SK-N-SH (cell line): ENCODE results near the gene STXBP1. TPM values are rescaled to one million over a fixed set of nuclear protein-coding genes. Genes with fewer than 3 reads are reported as not detected.

Experiments used
- CTCF ChIA-PET: fragments of 300-600, 350-600 bp; formaldehyde crosslinking; extraction: SDS; loops from one replicate; lab custom pipeline; 2021; lab: Yijun Ruan, JAX
- POLR2A ChIA-PET: fragments of 350-600 bp; sonication (Branson Sonifier 250); formaldehyde crosslinking; extraction: SDS; loops from one replicate; lab custom pipeline; 2020; ENCODE audit warnings: antibody characterized with exemption, inconsistent platforms; lab: Yijun Ruan, JAX
- DNase-seq: peaks from one replicate; pipeline ENCODE4 v3.0.0; 2012
- H2AFZ ChIP-seq: fragments of 200-600 bp; sonication (generic); 2 replicates; pipeline ENCODE4 v1.8.1; 2016; ENCODE audit warnings: antibody characterized with exemption, mild to moderate bottlenecking, low read depth
- H3F3A ChIP-seq: fragments of 200-600 bp; sonication (generic); replicated peaks from 2 replicates; pipeline ENCODE3; 2016; ENCODE audit warnings: antibody characterized with exemption, mild to moderate bottlenecking; ENCODE audit not compliant: insufficient read depth
- H3K27ac ChIP-seq, 2 experiments: fragments of 200-500 bp in 1 of 2; fragments of 200-600 bp in 1 of 2; sonication (Bioruptor generic) in 1 of 2; sonication (generic), shearing (Covaris generic) in 1 of 2; 2 replicates each; pipeline versions ENCODE4 v1.5.1 to v1.6.1; 2014 to 2016; ENCODE audit warnings: low read depth in 2 of 2, inconsistent platforms in 1 of 2, low read length in 1 of 2, mild to moderate bottlenecking in 1 of 2, mixed read lengths in 1 of 2
- H3K27me3 ChIP-seq: fragments of 200-600 bp; sonication (generic), shearing (Covaris generic); 2 replicates; pipeline ENCODE4 v1.6.1; 2016; ENCODE audit warnings: mixed run types; ENCODE audit not compliant: insufficient read depth
- H3K36me3 ChIP-seq, 2 experiments: fragments of 200-500 bp in 1 of 2; fragments of 200-600 bp in 1 of 2; sonication (Bioruptor generic) in 1 of 2; sonication (generic) in 1 of 2; replicated peaks in 1 of 2; 2 replicates each; pipeline versions ENCODE3 to v1.5.1; 2014 to 2016; ENCODE audit warnings: low read length in 1 of 2, mild to moderate bottlenecking in 1 of 2; ENCODE audit not compliant: insufficient read depth in 2 of 2, control insufficient read depth in 1 of 2
- H3K4me1 ChIP-seq, 2 experiments: fragments of 200-500 bp in 1 of 2; fragments of 200-600 bp in 1 of 2; sonication (Bioruptor generic) in 1 of 2; sonication (generic), shearing (Covaris generic) in 1 of 2; 2 replicates each; pipeline versions ENCODE4 v1.5.1 to v1.6.1; 2014 to 2016; ENCODE audit warnings: low read depth in 1 of 2, low read length in 1 of 2, mixed run types in 1 of 2; ENCODE audit not compliant: insufficient read depth in 2 of 2, control insufficient read depth in 1 of 2
- H3K4me2 ChIP-seq: fragments of 200-600 bp; sonication (generic), shearing (Covaris generic); 2 replicates; pipeline ENCODE4 v1.6.1; 2017; ENCODE audit warnings: mixed run types
- H3K4me3 ChIP-seq, 2 experiments: fragments of 200-500 bp in 1 of 2; fragments of 200-600 bp in 1 of 2; sonication (Bioruptor generic) in 1 of 2; sonication (generic), shearing (Covaris generic) in 1 of 2; 2 replicates each; pipeline versions ENCODE4 v1.5.1 to v1.8.1; 2014 to 2016; ENCODE audit warnings: low read depth in 2 of 2, inconsistent platforms in 1 of 2, low read length in 1 of 2, mild to moderate bottlenecking in 1 of 2, mixed read lengths in 1 of 2, moderate library complexity in 1 of 2
- H3K79me2 ChIP-seq: fragments of 200-600 bp; sonication (generic); 2 replicates; pipeline ENCODE4 v1.8.1; 2017; ENCODE audit warnings: mild to moderate bottlenecking; ENCODE audit not compliant: insufficient read depth
- H3K9ac ChIP-seq: fragments of 200-600 bp; sonication (generic); 2 replicates; pipeline ENCODE4 v1.6.1; 2017; ENCODE audit warnings: mixed run types
- H3K9me2 ChIP-seq: fragments of 200-600 bp; sonication (generic); 2 replicates; pipeline ENCODE4 v1.6.1; 2017; ENCODE audit warnings: mixed run types
- H3K9me3 ChIP-seq: fragments of 200-600 bp; sonication (generic); 2 replicates; pipeline ENCODE4 v1.6.1; 2017; ENCODE audit warnings: mixed run types, mild to moderate bottlenecking, moderate library complexity
- H4K20me1 ChIP-seq: fragments of 200-600 bp; sonication (generic); 2 replicates; pipeline ENCODE4 v1.6.1; 2017; ENCODE audit warnings: mild to moderate bottlenecking, mixed run types; ENCODE audit not compliant: insufficient read depth
- EZH2phosphoT487 ChIP-seq: fragments of 200-600 bp; sonication (generic); IDR thresholded peaks from 2 replicates; pipeline ENCODE4 v1.6.1; 2017; ENCODE audit warnings: low read depth, mixed run types, mild to moderate bottlenecking, antibody characterized with exemption, moderate library complexity, borderline replicate concordance
- FOSL2 ChIP-seq: IDR thresholded peaks from 2 replicates; pipeline ENCODE4 v1.4.0; 2012; ENCODE audit warnings: low read depth, mild to moderate bottlenecking, moderate library complexity, borderline replicate concordance
- FOXJ3 ChIP-seq: sonication (generic); formaldehyde crosslinking; IDR thresholded peaks from 2 replicates; pipeline ENCODE4 v1.5.1; 2020; ENCODE audit warnings: mild to moderate bottlenecking, missing genetic modification reagents
- FOXM1 ChIP-seq: IDR thresholded peaks from 2 replicates; pipeline ENCODE4 v1.4.0; 2012; ENCODE audit warnings: low read depth, mild to moderate bottlenecking
- GABPA ChIP-seq: IDR thresholded peaks from 2 replicates; pipeline ENCODE4 v1.4.0; 2012; ENCODE audit warnings: low read depth, mild to moderate bottlenecking
- MEF2A ChIP-seq: IDR thresholded peaks from 2 replicates; pipeline ENCODE4 v1.4.0; 2012; ENCODE audit warnings: low read depth, borderline replicate concordance
- MXI1 ChIP-seq: IDR thresholded peaks from 2 replicates; pipeline ENCODE4 v1.6.1; 2012; ENCODE audit warnings: mild to moderate bottlenecking, low read depth, low read length, improper control_type of control experiment
- NFIC ChIP-seq: IDR thresholded peaks from 2 replicates; pipeline ENCODE4 v1.4.0; 2012; ENCODE audit warnings: borderline replicate concordance
- NRF1 ChIP-seq: IDR thresholded peaks from 2 replicates; pipeline ENCODE4 v1.6.1; 2012; ENCODE audit warnings: low read depth, mild to moderate bottlenecking, low read length
- RXRA ChIP-seq: IDR thresholded peaks from 2 replicates; pipeline ENCODE4 v1.4.0; 2012; ENCODE audit warnings: low read depth, mild to moderate bottlenecking, borderline replicate concordance
- SIN3A ChIP-seq: IDR thresholded peaks from 2 replicates; pipeline ENCODE4 v1.6.1; 2012; ENCODE audit warnings: low read depth, mild to moderate bottlenecking, low read length, moderate library complexity, borderline replicate concordance
- YY1 ChIP-seq: IDR thresholded peaks from 2 replicates; pipeline ENCODE4 v1.4.0; 2012; ENCODE audit warnings: low read depth, mild to moderate bottlenecking
- WGBS: methylation state at CpG from one replicate; pipeline ENCODE4 v1.1.6; 2017; ENCODE audit warnings: low lambda C conversion rate; 5-methylcytosine and 5-hydroxymethylcytosine counted together
- polyA plus RNA-seq, 3 experiments: library from polyadenylated mRNA; depleted of rRNA; stranded (reverse); fragments of >200 nt; gene quantifications; 2 replicates each; pipeline ENCODE4 v1.2.3, GENCODE V29; 2012
- TF ChIP-seq, protein P1 (sequence below): IDR thresholded peaks from 2 replicates; pipeline ENCODE4 v1.6.1; 2012; ENCODE audit warnings: mild to moderate bottlenecking, low read depth, low read length, moderate library complexity
- TF ChIP-seq, protein P2 (sequence below): fragments of 150-350 bp; IDR thresholded peaks from 2 replicates; pipeline ENCODE4 v1.6.1; 2017; ENCODE audit warnings: antibody characterized with exemption, low read length, low read depth, borderline replicate concordance
- TF ChIP-seq, protein P3 (sequence below): IDR thresholded peaks from 2 replicates; pipeline ENCODE4; 2012
- TF ChIP-seq, protein P4 (sequence below): fragments of 150-350 bp; IDR thresholded peaks from 2 replicates; pipeline ENCODE4 v1.6.1; 2016; ENCODE audit warnings: mild to moderate bottlenecking, low read depth, low read length
- TF ChIP-seq, protein P5 (sequence below): IDR thresholded peaks from 2 replicates; pipeline ENCODE4 v1.4.0; 2012; ENCODE audit warnings: low read depth, borderline replicate concordance
- TF ChIP-seq, protein P6 (sequence below): IDR thresholded peaks from 2 replicates; pipeline ENCODE4 v1.4.0; 2012; ENCODE audit warnings: low read depth

Gene STXBP1
- polyA plus RNA-seq, 1 of the 3 experiments (the other 2 are of a cell fraction): 44.3 TPM

DNA sequence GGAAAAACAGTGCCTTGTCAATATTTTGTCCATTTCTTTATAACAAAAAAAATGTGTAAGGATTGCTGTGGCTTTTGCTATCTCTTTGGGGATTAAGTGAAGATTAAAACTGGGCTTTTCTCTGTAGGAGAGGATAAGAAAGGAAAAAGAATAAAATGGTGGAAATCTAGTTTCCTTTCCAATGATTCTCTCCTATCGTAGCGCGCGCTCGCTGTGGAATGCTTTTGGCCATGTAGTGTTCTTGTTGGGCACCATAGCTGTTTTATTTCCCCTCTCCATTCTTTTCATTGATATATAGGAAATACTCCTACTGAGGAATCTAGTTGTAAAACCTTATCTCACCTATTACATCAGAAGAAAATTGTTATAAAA is 1.5 kb downstream of the STXBP1 start:
- ChIA-PET CTCF (interaction anchor here (1.1 to 1.7 kb wide), 3 partner anchors 10 to 256 kb away, joined by 3 to 6 read pairs (median 5); partner anchors contain the start of gene TOR2A), POLR2A (interaction anchor here (0.9 to 2.4 kb wide), 3 partner anchors 46 to 121 kb away, joined by 3 to 14 read pairs (median 4); no protein-coding TSS in a partner anchor)

More for the DNA sequence above, 1.5 kb downstream of the STXBP1 start:
- no peaks in the 10 kb centered on the region for H3F3A ChIP-seq
- H3K27ac ChIP-seq: peak overlapping the region; percentile 55 to 92; a peak in 3 of 4 replicates
- no peaks in the 10 kb centered on the region for H3K36me3 ChIP-seq
- H3K9ac ChIP-seq: peak overlapping the region; percentile 75
- peak overlapping the region; percentile 86 for H2AFZ ChIP-seq
- H3K4me3 ChIP-seq: peak overlapping the region; percentile 83 to 89
- no peaks in the 10 kb centered on the region for H3K9me3 ChIP-seq
- peaks cover 0 to 10% of the 10 kb centered on the region in 2 experiments; a peak in 1 of 4 replicates for H3K4me1 ChIP-seq
- no peaks in the 10 kb centered on the region for H3K9me2 ChIP-seq
- whole genome bisulfite sequencing: 42% methylated on average over 5 of the region's 5 CpGs
- H3K4me2 ChIP-seq: peak overlapping the region; percentile 91
- H4K20me1 ChIP-seq: no peaks in the 10 kb centered on the region
- no peaks in the 10 kb centered on the region for H3K27me3 ChIP-seq
- peaks cover 39% of the 10 kb centered on the region for H3K79me2 ChIP-seq
- no peak for TF ChIP-seq MEF2A
- no peak for TF ChIP-seq NFIC
- TF ChIP-seq GABPA: no peak
- TF ChIP-seq, protein P1, sequence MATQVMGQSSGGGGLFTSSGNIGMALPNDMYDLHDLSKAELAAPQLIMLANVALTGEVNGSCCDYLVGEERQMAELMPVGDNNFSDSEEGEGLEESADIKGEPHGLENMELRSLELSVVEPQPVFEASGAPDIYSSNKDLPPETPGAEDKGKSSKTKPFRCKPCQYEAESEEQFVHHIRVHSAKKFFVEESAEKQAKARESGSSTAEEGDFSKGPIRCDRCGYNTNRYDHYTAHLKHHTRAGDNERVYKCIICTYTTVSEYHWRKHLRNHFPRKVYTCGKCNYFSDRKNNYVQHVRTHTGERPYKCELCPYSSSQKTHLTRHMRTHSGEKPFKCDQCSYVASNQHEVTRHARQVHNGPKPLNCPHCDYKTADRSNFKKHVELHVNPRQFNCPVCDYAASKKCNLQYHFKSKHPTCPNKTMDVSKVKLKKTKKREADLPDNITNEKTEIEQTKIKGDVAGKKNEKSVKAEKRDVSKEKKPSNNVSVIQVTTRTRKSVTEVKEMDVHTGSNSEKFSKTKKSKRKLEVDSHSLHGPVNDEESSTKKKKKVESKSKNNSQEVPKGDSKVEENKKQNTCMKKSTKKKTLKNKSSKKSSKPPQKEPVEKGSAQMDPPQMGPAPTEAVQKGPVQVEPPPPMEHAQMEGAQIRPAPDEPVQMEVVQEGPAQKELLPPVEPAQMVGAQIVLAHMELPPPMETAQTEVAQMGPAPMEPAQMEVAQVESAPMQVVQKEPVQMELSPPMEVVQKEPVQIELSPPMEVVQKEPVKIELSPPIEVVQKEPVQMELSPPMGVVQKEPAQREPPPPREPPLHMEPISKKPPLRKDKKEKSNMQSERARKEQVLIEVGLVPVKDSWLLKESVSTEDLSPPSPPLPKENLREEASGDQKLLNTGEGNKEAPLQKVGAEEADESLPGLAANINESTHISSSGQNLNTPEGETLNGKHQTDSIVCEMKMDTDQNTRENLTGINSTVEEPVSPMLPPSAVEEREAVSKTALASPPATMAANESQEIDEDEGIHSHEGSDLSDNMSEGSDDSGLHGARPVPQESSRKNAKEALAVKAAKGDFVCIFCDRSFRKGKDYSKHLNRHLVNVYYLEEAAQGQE: no peak
- TF ChIP-seq SIN3A: no peak
- TF ChIP-seq, protein P2, sequence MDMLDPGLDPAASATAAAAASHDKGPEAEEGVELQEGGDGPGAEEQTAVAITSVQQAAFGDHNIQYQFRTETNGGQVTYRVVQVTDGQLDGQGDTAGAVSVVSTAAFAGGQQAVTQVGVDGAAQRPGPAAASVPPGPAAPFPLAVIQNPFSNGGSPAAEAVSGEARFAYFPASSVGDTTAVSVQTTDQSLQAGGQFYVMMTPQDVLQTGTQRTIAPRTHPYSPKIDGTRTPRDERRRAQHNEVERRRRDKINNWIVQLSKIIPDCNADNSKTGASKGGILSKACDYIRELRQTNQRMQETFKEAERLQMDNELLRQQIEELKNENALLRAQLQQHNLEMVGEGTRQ: no peak
- no peak for TF ChIP-seq FOSL2
- TF ChIP-seq, protein P3, sequence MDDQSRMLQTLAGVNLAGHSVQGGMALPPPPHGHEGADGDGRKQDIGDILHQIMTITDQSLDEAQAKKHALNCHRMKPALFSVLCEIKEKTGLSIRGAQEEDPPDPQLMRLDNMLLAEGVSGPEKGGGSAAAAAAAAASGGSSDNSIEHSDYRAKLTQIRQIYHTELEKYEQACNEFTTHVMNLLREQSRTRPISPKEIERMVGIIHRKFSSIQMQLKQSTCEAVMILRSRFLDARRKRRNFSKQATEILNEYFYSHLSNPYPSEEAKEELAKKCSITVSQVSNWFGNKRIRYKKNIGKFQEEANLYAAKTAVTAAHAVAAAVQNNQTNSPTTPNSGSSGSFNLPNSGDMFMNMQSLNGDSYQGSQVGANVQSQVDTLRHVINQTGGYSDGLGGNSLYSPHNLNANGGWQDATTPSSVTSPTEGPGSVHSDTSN: no peak
- no peak for TF ChIP-seq MXI1
- TF ChIP-seq, protein P4, sequence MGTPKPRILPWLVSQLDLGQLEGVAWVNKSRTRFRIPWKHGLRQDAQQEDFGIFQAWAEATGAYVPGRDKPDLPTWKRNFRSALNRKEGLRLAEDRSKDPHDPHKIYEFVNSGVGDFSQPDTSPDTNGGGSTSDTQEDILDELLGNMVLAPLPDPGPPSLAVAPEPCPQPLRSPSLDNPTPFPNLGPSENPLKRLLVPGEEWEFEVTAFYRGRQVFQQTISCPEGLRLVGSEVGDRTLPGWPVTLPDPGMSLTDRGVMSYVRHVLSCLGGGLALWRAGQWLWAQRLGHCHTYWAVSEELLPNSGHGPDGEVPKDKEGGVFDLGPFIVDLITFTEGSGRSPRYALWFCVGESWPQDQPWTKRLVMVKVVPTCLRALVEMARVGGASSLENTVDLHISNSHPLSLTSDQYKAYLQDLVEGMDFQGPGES: no peak
- TF ChIP-seq YY1: no peak
- TF ChIP-seq EZH2phosphoT487: no peak
- no peak for TF ChIP-seq NRF1
- TF ChIP-seq, protein P5, sequence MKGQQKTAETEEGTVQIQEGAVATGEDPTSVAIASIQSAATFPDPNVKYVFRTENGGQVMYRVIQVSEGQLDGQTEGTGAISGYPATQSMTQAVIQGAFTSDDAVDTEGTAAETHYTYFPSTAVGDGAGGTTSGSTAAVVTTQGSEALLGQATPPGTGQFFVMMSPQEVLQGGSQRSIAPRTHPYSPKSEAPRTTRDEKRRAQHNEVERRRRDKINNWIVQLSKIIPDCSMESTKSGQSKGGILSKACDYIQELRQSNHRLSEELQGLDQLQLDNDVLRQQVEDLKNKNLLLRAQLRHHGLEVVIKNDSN: no peak
- no peak for TF ChIP-seq FOXJ3 (CRISPR knock-in tag)
- TF ChIP-seq, protein P6, sequence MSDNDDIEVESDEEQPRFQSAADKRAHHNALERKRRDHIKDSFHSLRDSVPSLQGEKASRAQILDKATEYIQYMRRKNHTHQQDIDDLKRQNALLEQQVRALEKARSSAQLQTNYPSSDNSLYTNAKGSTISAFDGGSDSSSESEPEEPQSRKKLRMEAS: no peak
- TF ChIP-seq FOXM1: no peak
- TF ChIP-seq RXRA: no peak
- TF ChIP-seq, all 33 proteins: peak for 0
- DNase-seq: no peak
